Measurements from ENCODE around the gene PARD3.

The PARD3 gene

GRCh38 chr10:34101001-34101400, 714.1 kb downstream of the PARD3 start:
- ATAC-seq (ENCODE audit: insufficient read depth, low read depth) (no peak), DNase-seq (no peak)
- H3K4me1 ChIP-seq (ENCODE audit: insufficient read depth, low read length) = no peaks in the 10 kb centered on the region
- H4K20me1 ChIP-seq (ENCODE audit: insufficient read depth, low read length) = no peaks in the 10 kb centered on the region
- no peak overlapping the region for H2AFZ ChIP-seq (ENCODE audit: low read depth, low read length)
- H3K36me3 ChIP-seq (ENCODE audit: insufficient read depth, low read length) = no peaks in the 10 kb centered on the region
- H3K27me3 ChIP-seq (ENCODE audit: insufficient read depth, low read length, poor library complexity) = no peaks in the 10 kb centered on the region
- no peaks in the 10 kb centered on the region for H3K79me2 ChIP-seq (ENCODE audit: insufficient read depth, low read length)
- no peak overlapping the region for H3K27ac ChIP-seq (ENCODE audit: low read length)
- no peak for TF ChIP-seq EZH2 (IDR thresholded peaks at IDR 0.05; ENCODE audit: borderline replicate concordance, low read depth, low read length, severe bottlenecking)
- TF ChIP-seq CTCF (IDR thresholded peaks at IDR 0.05; ENCODE audit: borderline replicate concordance, extremely low read depth, low read length, poor library complexity, severe bottlenecking) = no peak
- no peak overlapping the region for H3K9ac ChIP-seq (ENCODE audit: low read depth, low read length)
- H3K9me3 ChIP-seq (ENCODE audit: insufficient read depth, low read length, severe bottlenecking) = peaks cover 3% of the 10 kb centered on the region
- no peak overlapping the region for H3K4me2 ChIP-seq (ENCODE audit: insufficient read depth, low read length)
- no peak overlapping the region for H3K4me3 ChIP-seq (ENCODE audit: low read depth in 1 of 2, low read length in 2 of 2)

GRCh38 chr10:34098821-34099567, 716.1 kb downstream of the PARD3 start:
- H3K36me3 ChIP-seq (ENCODE audit: insufficient read depth, low read length) = no peaks in the 10 kb centered on the region
- no peak for DNase-seq
- H2AFZ ChIP-seq (ENCODE audit: low read depth, low read length) = no peak overlapping the region
- no peak overlapping the region for H3K4me2 ChIP-seq (ENCODE audit: insufficient read depth, low read length)
- TF ChIP-seq CTCF (IDR thresholded peaks at IDR 0.05; ENCODE audit: borderline replicate concordance, extremely low read depth, low read length, poor library complexity, severe bottlenecking) (no peak), EZH2 (IDR thresholded peaks at IDR 0.05; ENCODE audit: borderline replicate concordance, low read depth, low read length, severe bottlenecking) (no peak)
- no peaks in the 10 kb centered on the region for H4K20me1 ChIP-seq (ENCODE audit: insufficient read depth, low read length)
- no peak overlapping the region for H3K27ac ChIP-seq (ENCODE audit: low read length)
- no peak; the same call in 2 of the 3 replicates for ATAC-seq (ENCODE audit: insufficient read depth, low read depth)
- H3K9me3 ChIP-seq (ENCODE audit: insufficient read depth, low read length, severe bottlenecking) = peaks cover 7% of the 10 kb centered on the region
- no peaks in the 10 kb centered on the region for H3K27me3 ChIP-seq (ENCODE audit: insufficient read depth, low read length, poor library complexity)
- H3K9ac ChIP-seq (ENCODE audit: low read depth, low read length) = no peak overlapping the region
- H3K4me3 ChIP-seq (ENCODE audit: low read depth in 1 of 2, low read length in 2 of 2) = no peak overlapping the region
- H3K79me2 ChIP-seq (ENCODE audit: insufficient read depth, low read length) = no peaks in the 10 kb centered on the region
- no peaks in the 10 kb centered on the region for H3K4me1 ChIP-seq (ENCODE audit: insufficient read depth, low read length)

- DNase-seq = no peak
- H3K9me3 ChIP-seq (ENCODE audit: insufficient read depth, low read length, severe bottlenecking) = peaks cover 7% of the 10 kb centered on the region
- H3K4me1 ChIP-seq (ENCODE audit: insufficient read depth, low read length) = no peaks in the 10 kb centered on the region
- H3K27ac ChIP-seq (ENCODE audit: low read length) = no peak overlapping the region
- no peaks in the 10 kb centered on the region for H4K20me1 ChIP-seq (ENCODE audit: insufficient read depth, low read length)
- ATAC-seq (ENCODE audit: insufficient read depth, low read depth) = no peak
- H3K36me3 ChIP-seq (ENCODE audit: insufficient read depth, low read length) = no peaks in the 10 kb centered on the region
- H3K4me2 ChIP-seq (ENCODE audit: insufficient read depth, low read length) = no peak overlapping the region
- no peaks in the 10 kb centered on the region for H3K27me3 ChIP-seq (ENCODE audit: insufficient read depth, low read length, poor library complexity)
- no peak overlapping the region for H3K9ac ChIP-seq (ENCODE audit: low read depth, low read length)
- H3K79me2 ChIP-seq (ENCODE audit: insufficient read depth, low read length) = no peaks in the 10 kb centered on the region
- H3K4me3 ChIP-seq (ENCODE audit: low read depth in 1 of 2, low read length in 2 of 2) = no peak overlapping the region
- H2AFZ ChIP-seq (ENCODE audit: low read depth, low read length) = no peak overlapping the region
- TF ChIP-seq CTCF (IDR thresholded peaks at IDR 0.05; ENCODE audit: borderline replicate concordance, extremely low read depth, low read length, poor library complexity, severe bottlenecking) = no peak
These were observed 717.4 kb downstream of the PARD3 start for GRCh38 chr10:34097682-34098081.
